GM23338 (cell line): ENCODE measurements around the gene PLEKHM2. TPM values are rescaled to one million over a fixed set of nuclear protein-coding genes. Genes with fewer than 3 reads are reported as not detected.

ENCODE experiments used
- ATAC-seq: fragments of 200-7000 bp; cut with Tn5 transposase; 3 replicates; pipeline ENCODE4 v1.9.1; 2020
- DNase-seq: peaks from one replicate; pipeline ENCODE4 v3.0.0-alpha.2; 2015; ENCODE audit warnings: low spot score
- H2AFZ ChIP-seq: fragments of 200-600 bp; sonication (generic); 2 replicates; pipeline ENCODE4 v1.8.0; 2016; ENCODE audit warnings: antibody characterized with exemption, mild to moderate bottlenecking, moderate library complexity
- H3F3A ChIP-seq: fragments of 200-600 bp; sonication (generic); replicated peaks from 2 replicates; pipeline ENCODE4 v1.8.0; 2017; ENCODE audit warnings: antibody characterized with exemption, mixed run types, low read depth
- H3K27ac ChIP-seq: fragments of 200-600 bp; sonication (generic); 2 replicates; pipeline ENCODE4 v1.6.1; 2016; ENCODE audit warnings: low read depth
- H3K27me3 ChIP-seq: fragments of 200-600 bp; sonication (generic); 2 replicates; pipeline ENCODE4 v1.8.0; 2016; ENCODE audit warnings: mild to moderate bottlenecking, mixed run types, moderate library complexity; ENCODE audit not compliant: insufficient read depth
- H3K36me3 ChIP-seq: fragments of 200-600 bp; sonication (generic); 2 replicates; pipeline ENCODE4 v1.8.0; 2016; ENCODE audit warnings: mild to moderate bottlenecking; ENCODE audit not compliant: insufficient read depth
- H3K4me1 ChIP-seq: fragments of 200-600 bp; sonication (generic); 2 replicates; pipeline ENCODE4 v1.8.0; 2016; ENCODE audit warnings: mild to moderate bottlenecking, moderate library complexity; ENCODE audit not compliant: insufficient read depth
- H3K4me2 ChIP-seq: fragments of 200-600 bp; sonication (generic); 2 replicates; pipeline ENCODE4 v1.7.1; 2017; ENCODE audit warnings: mixed run types
- H3K4me3 ChIP-seq: fragments of 200-600 bp; sonication (generic); 2 replicates; pipeline ENCODE4 v1.6.1; 2016; ENCODE audit warnings: mixed run types
- H3K79me2 ChIP-seq: fragments of 200-600 bp; sonication (generic); replicated peaks from 2 replicates; pipeline ENCODE4 v1.8.0; 2017; ENCODE audit warnings: mild to moderate bottlenecking; ENCODE audit not compliant: insufficient read depth
- H3K9me2 ChIP-seq: fragments of 200-600 bp; sonication (generic); 2 replicates; pipeline ENCODE4 v1.8.0; 2017; ENCODE audit not compliant: insufficient read depth
- H4K20me1 ChIP-seq: fragments of 200-600 bp; sonication (generic); replicated peaks from 2 replicates; pipeline ENCODE4 v1.8.0; 2017; ENCODE audit warnings: mild to moderate bottlenecking; ENCODE audit not compliant: insufficient read depth
- H3K27ac Mint-ChIP-seq: 2 replicates; pipeline ENCODE4 v1.8.0; 2020; ENCODE audit warnings: inconsistent platforms, mild to moderate bottlenecking, moderate library complexity, mixed read lengths
- H3K27me3 Mint-ChIP-seq: 3 replicates; pipeline ENCODE4 v1.8.0; 2022; ENCODE audit warnings: low read depth, mild to moderate bottlenecking, moderate library complexity, mixed read lengths, inconsistent platforms; ENCODE audit not compliant: insufficient read depth, poor library complexity
- H3K36me3 Mint-ChIP-seq: 3 replicates; pipeline ENCODE4 v1.8.0; 2021; ENCODE audit warnings: low read depth, mild to moderate bottlenecking, inconsistent platforms, moderate library complexity, mixed read lengths
- H3K4me1 Mint-ChIP-seq: 3 replicates; pipeline ENCODE4 v1.8.0; 2020; ENCODE audit warnings: mild to moderate bottlenecking, inconsistent platforms, mixed read lengths
- H3K4me3 Mint-ChIP-seq: 3 replicates; pipeline ENCODE4 v1.8.0; 2021; ENCODE audit warnings: moderate library complexity, mild to moderate bottlenecking, inconsistent platforms, mixed read lengths
- H3K9me3 Mint-ChIP-seq: 3 replicates; pipeline ENCODE4 v1.8.0; 2020; ENCODE audit warnings: moderate library complexity, mild to moderate bottlenecking, inconsistent platforms, mixed read lengths
- CREB1 ChIP-seq: fragments of 250-450 bp; sonication (Bioruptor Pico); IDR thresholded peaks from 2 replicates; pipeline ENCODE4 v1.5.0; 2020; ENCODE audit warnings: low read depth, mild to moderate bottlenecking, moderate library complexity
- EZH2 ChIP-seq: fragments of 200-600 bp; sonication (generic); IDR thresholded peaks from one replicate; pipeline ENCODE4 v1.8.0; 2017; ENCODE audit warnings: antibody characterized with exemption, mild to moderate bottlenecking, low read depth; ENCODE audit not compliant: unreplicated experiment
- EZH2phosphoT487 ChIP-seq: fragments of 200-600 bp; sonication (generic); IDR thresholded peaks from one replicate; pipeline ENCODE4 v1.8.1; 2018; ENCODE audit warnings: antibody characterized with exemption; ENCODE audit not compliant: unreplicated experiment
- JUNB ChIP-seq: IDR thresholded peaks from one replicate; pipeline ENCODE4 v1.6.1; 2016; ENCODE audit warnings: antibody characterized with exemption; ENCODE audit not compliant: unreplicated experiment
- NANOG ChIP-seq: IDR thresholded peaks from 2 replicates; pipeline ENCODE4 v1.6.1; 2016; ENCODE audit warnings: antibody characterized with exemption, borderline replicate concordance
- POLR2AphosphoS5 ChIP-seq: IDR thresholded peaks from 2 replicates; pipeline ENCODE4 v1.6.1; 2016; ENCODE audit warnings: antibody characterized with exemption, low read depth
- STAT1 ChIP-seq: IDR thresholded peaks from one replicate; pipeline ENCODE4 v1.6.1; 2016; ENCODE audit warnings: antibody characterized with exemption; ENCODE audit not compliant: unreplicated experiment
- ZNF114 ChIP-seq: fragments of 250-450 bp; sonication (Bioruptor Pico); IDR thresholded peaks from 2 replicates; pipeline ENCODE4 v1.5.0; 2020; ENCODE audit warnings: mild to moderate bottlenecking, moderate library complexity
- ZNF331 ChIP-seq: fragments of 250-450 bp; sonication (Bioruptor Pico); IDR thresholded peaks from 2 replicates; pipeline ENCODE4 v1.5.0; 2020; ENCODE audit warnings: low read depth, mild to moderate bottlenecking, moderate library complexity
- polyA plus RNA-seq: library from polyadenylated mRNA; unstranded; fragments of >200 nt; fragmentation: Nextera tagmentation; extraction: Ambion mirVana; gene quantifications from 2 replicates; pipeline ENCODE4 v1.2.1, GENCODE V29; 2016
- total RNA-seq: library from RNA; depleted of rRNA; stranded (reverse); fragments of >200 nt; shearing (Covaris generic); gene quantifications from 2 replicates; pipeline ENCODE4 v1.2.3, GENCODE V29; 2014
- TF ChIP-seq, protein P1 (sequence below): IDR thresholded peaks from one replicate; pipeline ENCODE4 v1.6.1; 2018; ENCODE audit warnings: antibody characterized with exemption; ENCODE audit not compliant: unreplicated experiment
- TF ChIP-seq, protein P2 (sequence below): fragments of 250-450 bp; sonication (Bioruptor Pico); IDR thresholded peaks from 2 replicates; pipeline ENCODE4 v1.5.0; 2020; ENCODE audit warnings: mild to moderate bottlenecking, moderate library complexity
- TF ChIP-seq, protein P3 (sequence below), 2 experiments: fragments of 200-600 bp in 1 of 2; sonication (generic) in 1 of 2; conservative IDR thresholded peaks; 2 replicates each; pipeline versions ENCODE4 v1.5.1 to v1.6.1; 2016 to 2017; ENCODE audit warnings: antibody characterized with exemption in 2 of 2, low read depth in 2 of 2, mild to moderate bottlenecking in 2 of 2, moderate library complexity in 1 of 2
- TF ChIP-seq, protein P4 (sequence below): IDR thresholded peaks from 2 replicates; pipeline ENCODE4 v1.6.1; 2016; ENCODE audit warnings: antibody characterized with exemption

PLEKHM2 gene
- total and polyA plus RNA-seq, 2 experiments from 2014 or later: 11.2 to 40.0 TPM

DNA sequence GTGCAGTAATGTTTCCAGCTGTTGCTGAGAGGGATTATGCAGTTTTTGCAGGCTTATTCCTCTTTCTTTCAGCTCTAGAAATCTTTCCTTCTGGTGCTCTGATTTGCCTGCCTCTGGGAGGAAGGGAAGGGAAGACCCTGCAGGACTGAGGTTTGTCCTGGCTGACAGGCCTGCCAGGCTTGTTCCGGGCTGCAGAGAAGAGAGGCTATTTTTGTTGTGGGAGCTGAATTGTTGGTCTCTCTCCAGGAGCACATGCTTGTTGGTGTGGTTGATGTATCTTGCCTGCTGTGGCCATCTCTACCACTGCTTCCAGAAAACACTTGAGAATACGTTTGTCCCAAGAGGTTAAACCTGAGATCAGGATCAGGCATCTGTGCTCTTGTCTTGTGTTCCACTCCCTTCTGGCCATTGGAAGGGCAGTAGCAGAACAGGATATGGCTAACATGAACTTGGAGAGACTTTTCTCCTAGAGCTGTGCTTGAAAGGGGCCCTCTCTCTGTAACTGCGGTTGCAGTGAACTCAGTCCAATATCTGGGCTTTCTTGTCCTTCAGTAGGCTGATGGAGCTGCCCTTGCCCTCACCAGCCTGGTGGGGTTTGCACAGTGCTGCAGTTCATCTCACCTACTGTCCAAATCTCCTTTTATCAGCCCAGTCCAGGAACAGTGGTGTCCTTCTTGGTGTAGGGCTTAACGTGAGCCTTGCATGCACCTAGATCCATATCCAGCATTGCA is 30.5 kb downstream of the PLEKHM2 start:
- Histone ChIP-seq H3K9me2 (no peaks in the 10 kb centered on the region), H4K20me1 (peaks cover 13% of the 10 kb centered on the region), H3K36me3 (no peaks in the 10 kb centered on the region), H3K27me3 (no peaks in the 10 kb centered on the region), H3K27ac (no peak overlapping the region), H3K79me2 (peaks cover 7% of the 10 kb centered on the region; the same call in 1 of the 2 replicates), H2AFZ (no peak overlapping the region), H3K4me3 (no peak overlapping the region), H3K4me2 (no peak overlapping the region), H3F3A (0 out of 2 replicates have a peak, but pooled peaks cover 4% of the 10 kb centered on the region), H3K4me1 (no peaks in the 10 kb centered on the region)
- Mint-ChIP-seq H3K36me3 (peaks cover 26% of the 10 kb centered on the region), H3K4me1 (no peaks in the 10 kb centered on the region), H3K27ac (peak overlapping the region; percentile 78; the same call in 1 of the 2 replicates), H3K4me3 (no peak overlapping the region), H3K9me3 (no peaks in the 10 kb centered on the region), H3K27me3 (peaks cover 4% of the 10 kb centered on the region)
- DNase-seq: no peak
- TF ChIP-seq JUNB (no peak), STAT1 (no peak), CREB1 (CRISPR knock-in tag) (no peak), NANOG (no peak), EZH2phosphoT487 (no peak), EZH2 (no peak), POLR2AphosphoS5 (no peak), ZNF114 (CRISPR knock-in tag) (no peak), ZNF331 (CRISPR knock-in tag) (no peak)
- TF ChIP-seq, protein P1, sequence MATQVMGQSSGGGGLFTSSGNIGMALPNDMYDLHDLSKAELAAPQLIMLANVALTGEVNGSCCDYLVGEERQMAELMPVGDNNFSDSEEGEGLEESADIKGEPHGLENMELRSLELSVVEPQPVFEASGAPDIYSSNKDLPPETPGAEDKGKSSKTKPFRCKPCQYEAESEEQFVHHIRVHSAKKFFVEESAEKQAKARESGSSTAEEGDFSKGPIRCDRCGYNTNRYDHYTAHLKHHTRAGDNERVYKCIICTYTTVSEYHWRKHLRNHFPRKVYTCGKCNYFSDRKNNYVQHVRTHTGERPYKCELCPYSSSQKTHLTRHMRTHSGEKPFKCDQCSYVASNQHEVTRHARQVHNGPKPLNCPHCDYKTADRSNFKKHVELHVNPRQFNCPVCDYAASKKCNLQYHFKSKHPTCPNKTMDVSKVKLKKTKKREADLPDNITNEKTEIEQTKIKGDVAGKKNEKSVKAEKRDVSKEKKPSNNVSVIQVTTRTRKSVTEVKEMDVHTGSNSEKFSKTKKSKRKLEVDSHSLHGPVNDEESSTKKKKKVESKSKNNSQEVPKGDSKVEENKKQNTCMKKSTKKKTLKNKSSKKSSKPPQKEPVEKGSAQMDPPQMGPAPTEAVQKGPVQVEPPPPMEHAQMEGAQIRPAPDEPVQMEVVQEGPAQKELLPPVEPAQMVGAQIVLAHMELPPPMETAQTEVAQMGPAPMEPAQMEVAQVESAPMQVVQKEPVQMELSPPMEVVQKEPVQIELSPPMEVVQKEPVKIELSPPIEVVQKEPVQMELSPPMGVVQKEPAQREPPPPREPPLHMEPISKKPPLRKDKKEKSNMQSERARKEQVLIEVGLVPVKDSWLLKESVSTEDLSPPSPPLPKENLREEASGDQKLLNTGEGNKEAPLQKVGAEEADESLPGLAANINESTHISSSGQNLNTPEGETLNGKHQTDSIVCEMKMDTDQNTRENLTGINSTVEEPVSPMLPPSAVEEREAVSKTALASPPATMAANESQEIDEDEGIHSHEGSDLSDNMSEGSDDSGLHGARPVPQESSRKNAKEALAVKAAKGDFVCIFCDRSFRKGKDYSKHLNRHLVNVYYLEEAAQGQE: no peak
- TF ChIP-seq, protein P2, sequence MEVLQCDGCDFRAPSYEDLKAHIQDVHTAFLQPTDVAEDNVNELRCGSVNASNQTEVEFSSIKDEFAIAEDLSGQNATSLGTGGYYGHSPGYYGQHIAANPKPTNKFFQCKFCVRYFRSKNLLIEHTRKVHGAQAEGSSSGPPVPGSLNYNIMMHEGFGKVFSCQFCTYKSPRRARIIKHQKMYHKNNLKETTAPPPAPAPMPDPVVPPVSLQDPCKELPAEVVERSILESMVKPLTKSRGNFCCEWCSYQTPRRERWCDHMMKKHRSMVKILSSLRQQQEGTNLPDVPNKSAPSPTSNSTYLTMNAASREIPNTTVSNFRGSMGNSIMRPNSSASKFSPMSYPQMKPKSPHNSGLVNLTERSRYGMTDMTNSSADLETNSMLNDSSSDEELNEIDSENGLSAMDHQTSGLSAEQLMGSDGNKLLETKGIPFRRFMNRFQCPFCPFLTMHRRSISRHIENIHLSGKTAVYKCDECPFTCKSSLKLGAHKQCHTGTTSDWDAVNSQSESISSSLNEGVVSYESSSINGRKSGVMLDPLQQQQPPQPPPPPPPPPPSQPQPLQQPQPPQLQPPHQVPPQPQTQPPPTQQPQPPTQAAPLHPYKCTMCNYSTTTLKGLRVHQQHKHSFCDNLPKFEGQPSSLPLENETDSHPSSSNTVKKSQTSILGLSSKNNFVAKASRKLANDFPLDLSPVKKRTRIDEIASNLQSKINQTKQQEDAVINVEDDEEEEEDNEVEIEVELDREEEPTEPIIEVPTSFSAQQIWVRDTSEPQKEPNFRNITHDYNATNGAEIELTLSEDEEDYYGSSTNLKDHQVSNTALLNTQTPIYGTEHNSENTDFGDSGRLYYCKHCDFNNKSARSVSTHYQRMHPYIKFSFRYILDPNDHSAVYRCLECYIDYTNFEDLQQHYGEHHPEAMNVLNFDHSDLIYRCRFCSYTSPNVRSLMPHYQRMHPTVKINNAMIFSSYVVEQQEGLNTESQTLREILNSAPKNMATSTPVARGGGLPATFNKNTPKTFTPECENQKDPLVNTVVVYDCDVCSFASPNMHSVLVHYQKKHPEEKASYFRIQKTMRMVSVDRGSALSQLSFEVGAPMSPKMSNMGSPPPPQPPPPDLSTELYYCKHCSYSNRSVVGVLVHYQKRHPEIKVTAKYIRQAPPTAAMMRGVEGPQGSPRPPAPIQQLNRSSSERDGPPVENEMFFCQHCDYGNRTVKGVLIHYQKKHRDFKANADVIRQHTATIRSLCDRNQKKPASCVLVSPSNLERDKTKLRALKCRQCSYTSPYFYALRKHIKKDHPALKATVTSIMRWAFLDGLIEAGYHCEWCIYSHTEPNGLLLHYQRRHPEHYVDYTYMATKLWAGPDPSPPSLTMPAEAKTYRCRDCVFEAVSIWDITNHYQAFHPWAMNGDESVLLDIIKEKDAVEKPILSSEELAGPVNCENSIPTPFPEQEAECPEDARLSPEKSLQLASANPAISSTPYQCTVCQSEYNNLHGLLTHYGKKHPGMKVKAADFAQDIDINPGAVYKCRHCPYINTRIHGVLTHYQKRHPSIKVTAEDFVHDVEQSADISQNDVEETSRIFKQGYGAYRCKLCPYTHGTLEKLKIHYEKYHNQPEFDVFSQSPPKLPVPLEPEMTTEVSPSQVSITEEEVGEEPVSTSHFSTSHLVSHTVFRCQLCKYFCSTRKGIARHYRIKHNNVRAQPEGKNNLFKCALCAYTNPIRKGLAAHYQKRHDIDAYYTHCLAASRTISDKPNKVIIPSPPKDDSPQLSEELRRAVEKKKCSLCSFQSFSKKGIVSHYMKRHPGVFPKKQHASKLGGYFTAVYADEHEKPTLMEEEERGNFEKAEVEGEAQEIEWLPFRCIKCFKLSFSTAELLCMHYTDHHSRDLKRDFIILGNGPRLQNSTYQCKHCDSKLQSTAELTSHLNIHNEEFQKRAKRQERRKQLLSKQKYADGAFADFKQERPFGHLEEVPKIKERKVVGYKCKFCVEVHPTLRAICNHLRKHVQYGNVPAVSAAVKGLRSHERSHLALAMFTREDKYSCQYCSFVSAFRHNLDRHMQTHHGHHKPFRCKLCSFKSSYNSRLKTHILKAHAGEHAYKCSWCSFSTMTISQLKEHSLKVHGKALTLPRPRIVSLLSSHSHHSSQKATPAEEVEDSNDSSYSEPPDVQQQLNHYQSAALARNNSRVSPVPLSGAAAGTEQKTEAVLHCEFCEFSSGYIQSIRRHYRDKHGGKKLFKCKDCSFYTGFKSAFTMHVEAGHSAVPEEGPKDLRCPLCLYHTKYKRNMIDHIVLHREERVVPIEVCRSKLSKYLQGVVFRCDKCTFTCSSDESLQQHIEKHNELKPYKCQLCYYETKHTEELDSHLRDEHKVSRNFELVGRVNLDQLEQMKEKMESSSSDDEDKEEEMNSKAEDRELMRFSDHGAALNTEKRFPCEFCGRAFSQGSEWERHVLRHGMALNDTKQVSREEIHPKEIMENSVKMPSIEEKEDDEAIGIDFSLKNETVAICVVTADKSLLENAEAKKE: no peak
- TF ChIP-seq, protein P3, sequence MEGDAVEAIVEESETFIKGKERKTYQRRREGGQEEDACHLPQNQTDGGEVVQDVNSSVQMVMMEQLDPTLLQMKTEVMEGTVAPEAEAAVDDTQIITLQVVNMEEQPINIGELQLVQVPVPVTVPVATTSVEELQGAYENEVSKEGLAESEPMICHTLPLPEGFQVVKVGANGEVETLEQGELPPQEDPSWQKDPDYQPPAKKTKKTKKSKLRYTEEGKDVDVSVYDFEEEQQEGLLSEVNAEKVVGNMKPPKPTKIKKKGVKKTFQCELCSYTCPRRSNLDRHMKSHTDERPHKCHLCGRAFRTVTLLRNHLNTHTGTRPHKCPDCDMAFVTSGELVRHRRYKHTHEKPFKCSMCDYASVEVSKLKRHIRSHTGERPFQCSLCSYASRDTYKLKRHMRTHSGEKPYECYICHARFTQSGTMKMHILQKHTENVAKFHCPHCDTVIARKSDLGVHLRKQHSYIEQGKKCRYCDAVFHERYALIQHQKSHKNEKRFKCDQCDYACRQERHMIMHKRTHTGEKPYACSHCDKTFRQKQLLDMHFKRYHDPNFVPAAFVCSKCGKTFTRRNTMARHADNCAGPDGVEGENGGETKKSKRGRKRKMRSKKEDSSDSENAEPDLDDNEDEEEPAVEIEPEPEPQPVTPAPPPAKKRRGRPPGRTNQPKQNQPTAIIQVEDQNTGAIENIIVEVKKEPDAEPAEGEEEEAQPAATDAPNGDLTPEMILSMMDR (conservative IDR thresholded peaks at IDR 0.05; ENCODE audit: low read depth in 2 of 2): no peak
- TF ChIP-seq, protein P4, sequence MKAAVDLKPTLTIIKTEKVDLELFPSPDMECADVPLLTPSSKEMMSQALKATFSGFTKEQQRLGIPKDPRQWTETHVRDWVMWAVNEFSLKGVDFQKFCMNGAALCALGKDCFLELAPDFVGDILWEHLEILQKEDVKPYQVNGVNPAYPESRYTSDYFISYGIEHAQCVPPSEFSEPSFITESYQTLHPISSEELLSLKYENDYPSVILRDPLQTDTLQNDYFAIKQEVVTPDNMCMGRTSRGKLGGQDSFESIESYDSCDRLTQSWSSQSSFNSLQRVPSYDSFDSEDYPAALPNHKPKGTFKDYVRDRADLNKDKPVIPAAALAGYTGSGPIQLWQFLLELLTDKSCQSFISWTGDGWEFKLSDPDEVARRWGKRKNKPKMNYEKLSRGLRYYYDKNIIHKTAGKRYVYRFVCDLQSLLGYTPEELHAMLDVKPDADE: no peak
- ATAC-seq: no peak
